ENCODE results near the gene ME1.

DNA sequence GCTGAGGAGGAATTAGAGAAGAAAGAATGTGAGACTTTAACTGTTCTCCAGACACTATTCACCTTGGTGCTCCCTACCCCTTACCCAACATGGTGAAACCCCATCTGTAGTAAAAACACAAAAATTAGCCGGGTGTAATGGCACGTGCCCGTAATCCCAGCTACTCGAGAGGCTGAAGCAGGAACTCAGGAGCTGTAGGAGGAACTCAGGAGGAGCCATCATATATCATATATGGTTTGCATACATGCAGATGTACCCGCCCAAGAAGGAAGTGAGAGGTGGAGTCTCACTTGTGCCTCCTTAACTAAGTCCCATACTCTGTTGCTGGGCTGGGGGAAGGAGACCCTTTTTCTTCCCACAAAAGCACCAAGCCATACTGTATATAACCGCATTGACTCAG lies 35.5 kb upstream of the ME1 start:
- TF ChIP-seq, protein P1, sequence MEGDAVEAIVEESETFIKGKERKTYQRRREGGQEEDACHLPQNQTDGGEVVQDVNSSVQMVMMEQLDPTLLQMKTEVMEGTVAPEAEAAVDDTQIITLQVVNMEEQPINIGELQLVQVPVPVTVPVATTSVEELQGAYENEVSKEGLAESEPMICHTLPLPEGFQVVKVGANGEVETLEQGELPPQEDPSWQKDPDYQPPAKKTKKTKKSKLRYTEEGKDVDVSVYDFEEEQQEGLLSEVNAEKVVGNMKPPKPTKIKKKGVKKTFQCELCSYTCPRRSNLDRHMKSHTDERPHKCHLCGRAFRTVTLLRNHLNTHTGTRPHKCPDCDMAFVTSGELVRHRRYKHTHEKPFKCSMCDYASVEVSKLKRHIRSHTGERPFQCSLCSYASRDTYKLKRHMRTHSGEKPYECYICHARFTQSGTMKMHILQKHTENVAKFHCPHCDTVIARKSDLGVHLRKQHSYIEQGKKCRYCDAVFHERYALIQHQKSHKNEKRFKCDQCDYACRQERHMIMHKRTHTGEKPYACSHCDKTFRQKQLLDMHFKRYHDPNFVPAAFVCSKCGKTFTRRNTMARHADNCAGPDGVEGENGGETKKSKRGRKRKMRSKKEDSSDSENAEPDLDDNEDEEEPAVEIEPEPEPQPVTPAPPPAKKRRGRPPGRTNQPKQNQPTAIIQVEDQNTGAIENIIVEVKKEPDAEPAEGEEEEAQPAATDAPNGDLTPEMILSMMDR (conservative IDR thresholded peaks at IDR 0.05; ENCODE audit: low read length), result no peak
- no peak for TF ChIP-seq EZH2phosphoT487 (IDR thresholded peaks at IDR 0.05; ENCODE audit: borderline replicate concordance)
